ENCODE results near the gene ITSN2. TPM values are rescaled to one million over a fixed set of nuclear protein-coding genes. Genes with fewer than 3 reads are reported as not detected.

The ITSN2 gene
- total RNA-seq, 1 experiment from 2014 or later, result 21.9 TPM

DNA sequence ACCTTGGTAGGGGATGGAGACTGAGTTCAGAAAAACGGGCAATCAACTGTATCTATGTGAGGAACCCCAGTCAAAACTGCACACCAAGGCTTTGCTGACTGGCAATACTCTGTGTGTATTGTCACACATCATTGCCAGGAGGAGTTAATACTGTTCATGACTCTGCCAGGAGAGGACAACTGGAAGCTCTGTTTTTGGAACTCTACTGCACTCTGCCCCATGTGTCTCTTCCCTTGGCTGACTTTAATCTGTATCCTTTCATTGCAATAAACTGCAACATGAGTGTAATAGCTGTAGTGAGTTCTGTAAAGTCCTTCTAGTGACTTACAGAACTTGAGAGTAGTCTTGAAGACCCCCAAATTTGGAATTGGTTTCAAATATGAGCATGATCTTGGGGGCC, 113.2 kb downstream of the ITSN2 start:
- H2AFZ ChIP-seq (ENCODE audit: low read length), result no peak overlapping the region
- ChIA-PET CTCF (no interaction called here), POLR2A (ENCODE audit: unreplicated experiment) (no interaction called here)
- no peaks in the 10 kb centered on the region for H3K79me2 ChIP-seq (ENCODE audit: low read length)
- H3K9me2 ChIP-seq (replicated peaks; ENCODE audit: low read length), result no peaks in the 10 kb centered on the region
- intact Hi-C loops (cut with micrococcal nuclease), result no loop called here
- H3F3A ChIP-seq (ENCODE audit: low read length, unreplicated experiment), result no peaks in the 10 kb centered on the region
- no peaks in the 10 kb centered on the region for H4K20me1 ChIP-seq (ENCODE audit: low read length)
- no peaks in the 10 kb centered on the region for H3K4me1 ChIP-seq (ENCODE audit: insufficient read depth, low read length)
- H3K9ac ChIP-seq (ENCODE audit: low read length), result no peak overlapping the region
- no peaks in the 10 kb centered on the region for H3K27me3 ChIP-seq (ENCODE audit: low read length)
- no peak overlapping the region for H3K4me2 ChIP-seq (ENCODE audit: low read length)
- no TSS peak for BruUV-seq (replicated peaks)
- H3K4me3 ChIP-seq (ENCODE audit: low read length), result no peak overlapping the region
- ATAC-seq, result no peak
- peaks cover 18% of the 10 kb centered on the region; the same call in 1 of the 2 replicates for H3K36me3 ChIP-seq (ENCODE audit: low read depth, low read length)
- no peak overlapping the region for H3K27ac ChIP-seq (ENCODE audit: low read length)
- no peak for TF ChIP-seq EZH2 (IDR thresholded peaks at IDR 0.05; ENCODE audit: low read length, unreplicated experiment)
- TF ChIP-seq, protein P1, sequence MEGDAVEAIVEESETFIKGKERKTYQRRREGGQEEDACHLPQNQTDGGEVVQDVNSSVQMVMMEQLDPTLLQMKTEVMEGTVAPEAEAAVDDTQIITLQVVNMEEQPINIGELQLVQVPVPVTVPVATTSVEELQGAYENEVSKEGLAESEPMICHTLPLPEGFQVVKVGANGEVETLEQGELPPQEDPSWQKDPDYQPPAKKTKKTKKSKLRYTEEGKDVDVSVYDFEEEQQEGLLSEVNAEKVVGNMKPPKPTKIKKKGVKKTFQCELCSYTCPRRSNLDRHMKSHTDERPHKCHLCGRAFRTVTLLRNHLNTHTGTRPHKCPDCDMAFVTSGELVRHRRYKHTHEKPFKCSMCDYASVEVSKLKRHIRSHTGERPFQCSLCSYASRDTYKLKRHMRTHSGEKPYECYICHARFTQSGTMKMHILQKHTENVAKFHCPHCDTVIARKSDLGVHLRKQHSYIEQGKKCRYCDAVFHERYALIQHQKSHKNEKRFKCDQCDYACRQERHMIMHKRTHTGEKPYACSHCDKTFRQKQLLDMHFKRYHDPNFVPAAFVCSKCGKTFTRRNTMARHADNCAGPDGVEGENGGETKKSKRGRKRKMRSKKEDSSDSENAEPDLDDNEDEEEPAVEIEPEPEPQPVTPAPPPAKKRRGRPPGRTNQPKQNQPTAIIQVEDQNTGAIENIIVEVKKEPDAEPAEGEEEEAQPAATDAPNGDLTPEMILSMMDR (conservative IDR thresholded peaks at IDR 0.05; ENCODE audit: low read depth, low read length), result no peak
- TF ChIP-seq EZH2phosphoT487 (IDR thresholded peaks at IDR 0.05; ENCODE audit: borderline replicate concordance, low read length), result no peak
- no peak for DNase-seq
- no peaks in the 10 kb centered on the region for H3K9me3 ChIP-seq (ENCODE audit: low read length)

DNA sequence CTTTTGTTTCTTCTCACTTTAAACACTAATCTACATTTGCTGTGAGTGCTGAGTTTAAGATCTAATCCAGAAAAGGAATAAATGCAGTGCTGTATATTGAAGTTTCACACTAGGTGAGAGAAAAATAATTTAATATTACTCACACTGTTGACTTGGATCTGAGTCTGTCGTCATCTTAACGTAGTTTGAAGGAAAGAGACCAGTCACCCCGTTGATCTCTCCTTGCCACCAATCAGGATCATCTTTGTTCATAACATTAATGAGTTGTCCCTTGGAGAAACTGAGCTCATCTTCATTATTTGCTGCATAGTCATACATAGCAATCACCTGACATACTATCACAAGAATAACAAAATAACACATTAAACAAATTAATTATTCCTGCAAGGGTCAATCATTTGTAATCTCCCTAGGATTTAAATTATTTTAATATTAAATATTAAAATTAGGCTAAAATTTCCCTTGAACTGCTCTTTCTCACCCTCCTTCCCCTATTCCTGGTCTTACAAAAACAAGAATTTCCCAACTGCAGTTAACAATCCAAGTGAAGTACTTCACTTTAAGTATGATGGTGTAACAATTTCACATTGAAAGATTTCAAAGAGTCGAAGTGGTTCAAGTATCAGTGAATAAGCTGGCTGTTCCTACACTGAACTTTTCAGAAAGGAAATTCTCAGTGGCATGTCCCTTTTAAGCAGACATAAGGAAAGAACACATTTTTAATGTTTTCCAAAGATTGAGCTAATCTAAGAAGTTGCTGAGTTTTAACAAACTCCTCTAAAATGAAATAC, 114.2 kb downstream of the ITSN2 start:
- intact Hi-C loops (cut with micrococcal nuclease), result no loop called here
- no TSS peak for BruUV-seq (replicated peaks)
- ChIA-PET POLR2A (ENCODE audit: unreplicated experiment) (no interaction called here), CTCF (no interaction called here)
- no peak for DNase-seq
- ATAC-seq, result no peak
- H3K9me3 ChIP-seq (ENCODE audit: low read length), result no peaks in the 10 kb centered on the region
- H2AFZ ChIP-seq (ENCODE audit: low read length), result no peak overlapping the region
- no peaks in the 10 kb centered on the region for H3F3A ChIP-seq (ENCODE audit: low read length, unreplicated experiment)
- no peak for TF ChIP-seq EZH2 (IDR thresholded peaks at IDR 0.05; ENCODE audit: low read length, unreplicated experiment)
- TF ChIP-seq, protein P1 (conservative IDR thresholded peaks at IDR 0.05; ENCODE audit: low read depth, low read length), result no peak
- TF ChIP-seq EZH2phosphoT487 (IDR thresholded peaks at IDR 0.05; ENCODE audit: borderline replicate concordance, low read length), result no peak
- no peaks in the 10 kb centered on the region for H3K9me2 ChIP-seq (replicated peaks; ENCODE audit: low read length)
- H3K4me3 ChIP-seq (ENCODE audit: low read length), result no peak overlapping the region
- no peaks in the 10 kb centered on the region for H4K20me1 ChIP-seq (ENCODE audit: low read length)
- H3K27me3 ChIP-seq (ENCODE audit: low read length), result no peaks in the 10 kb centered on the region
- no peak overlapping the region for H3K9ac ChIP-seq (ENCODE audit: low read length)
- no peak overlapping the region for H3K4me2 ChIP-seq (ENCODE audit: low read length)
- peaks cover 18% of the 10 kb centered on the region; the same call in 1 of the 2 replicates for H3K36me3 ChIP-seq (ENCODE audit: low read depth, low read length)
- H3K79me2 ChIP-seq (ENCODE audit: low read length), result no peaks in the 10 kb centered on the region
- H3K4me1 ChIP-seq (ENCODE audit: insufficient read depth, low read length), result no peaks in the 10 kb centered on the region
- H3K27ac ChIP-seq (ENCODE audit: low read length), result no peak overlapping the region

DNA sequence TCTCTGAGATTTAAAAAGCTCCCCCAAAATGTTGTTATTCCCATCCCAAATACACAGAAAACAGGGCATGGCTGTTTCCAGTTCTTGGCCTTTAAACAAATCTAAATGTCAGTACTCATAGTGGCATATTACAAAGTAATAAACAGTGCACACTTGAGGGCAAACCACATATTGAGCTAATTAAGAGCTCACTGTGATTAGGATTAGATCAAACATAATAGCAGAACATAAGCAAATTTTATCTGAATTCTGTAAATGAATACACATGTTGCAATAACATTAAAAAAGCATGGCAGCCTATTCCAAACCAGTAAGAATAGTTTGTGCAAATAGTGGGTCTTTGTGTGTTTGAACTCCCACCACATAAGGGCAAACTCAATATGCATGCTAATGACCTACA, 118.8 kb downstream of the ITSN2 start:
- Histone ChIP-seq H3K27ac (ENCODE audit: low read length) (no peak overlapping the region), H3K27me3 (ENCODE audit: low read length) (no peaks in the 10 kb centered on the region), H3F3A (ENCODE audit: low read length, unreplicated experiment) (no peaks in the 10 kb centered on the region), H3K9me3 (ENCODE audit: low read length) (no peaks in the 10 kb centered on the region), H4K20me1 (ENCODE audit: low read length) (no peaks in the 10 kb centered on the region), H3K4me1 (ENCODE audit: insufficient read depth, low read length) (no peaks in the 10 kb centered on the region), H2AFZ (ENCODE audit: low read length) (no peak overlapping the region), H3K79me2 (ENCODE audit: low read length) (no peaks in the 10 kb centered on the region), H3K4me3 (ENCODE audit: low read length) (no peak overlapping the region), H3K9me2 (replicated peaks; ENCODE audit: low read length) (no peaks in the 10 kb centered on the region), H3K36me3 (ENCODE audit: low read depth, low read length) (peaks cover 8% of the 10 kb centered on the region; the same call in 1 of the 2 replicates), H3K9ac (ENCODE audit: low read length) (no peak overlapping the region), H3K4me2 (ENCODE audit: low read length) (no peak overlapping the region)
- ChIA-PET POLR2A (ENCODE audit: unreplicated experiment) (no interaction called here), CTCF (interaction anchor here (0.7 kb wide), 1 partner anchor 10 kb away, joined by 3 read pairs; no protein-coding TSS in a partner anchor)
- DNase-seq (no peak), ATAC-seq (no peak)
- no TSS peak for BruUV-seq (replicated peaks)
- intact Hi-C loops (cut with micrococcal nuclease), result no loop called here
- TF ChIP-seq EZH2 (IDR thresholded peaks at IDR 0.05; ENCODE audit: low read length, unreplicated experiment) (no peak), EZH2phosphoT487 (IDR thresholded peaks at IDR 0.05; ENCODE audit: borderline replicate concordance, low read length) (no peak)
- TF ChIP-seq, protein P1 (conservative IDR thresholded peaks at IDR 0.05; ENCODE audit: low read depth, low read length), result no peak
